ENCODE results near the gene SAP30BP.

Gene SAP30BP

GRCh38 chr17:75753514-75754377 is 86.6 kb downstream of the SAP30BP start:
- DNase-seq (ENCODE audit: insufficient read length, low spot score): peak; percentile 92

GRCh38 chr17:75754378-75755204 is 87.5 kb downstream of the SAP30BP start:
- FAIRE-seq: no peak
- no peak for DNase-seq (ENCODE audit: insufficient read length, low spot score)

More at GRCh38 chr17:75753514-75754377, 86.6 kb downstream of the SAP30BP start:
- peak; percentile 91 for FAIRE-seq

- no peak for FAIRE-seq
- no peak for DNase-seq (ENCODE audit: insufficient read length, low spot score)
Observed at GRCh38 chr17:75755205-75755901, 88.2 kb downstream of the SAP30BP start.

GRCh38 chr17:75755990-75756389 is 88.9 kb downstream of the SAP30BP start:
- FAIRE-seq: no peak
- no peak for DNase-seq (ENCODE audit: insufficient read length, low spot score)

GRCh38 chr17:75756451-75757085 is 89.4 kb downstream of the SAP30BP start:
- FAIRE-seq (no peak), DNase-seq (ENCODE audit: insufficient read length, low spot score) (no peak)

GRCh38 chr17:75757086-75757681 is 90.0 kb downstream of the SAP30BP start:
- no peak for FAIRE-seq
- no peak for DNase-seq (ENCODE audit: insufficient read length, low spot score)

Data from GM19239 (cell line).